ENCODE measurements around the gene MYCBPAP. TPM values are rescaled to one million over a fixed set of nuclear protein-coding genes. Genes with fewer than 3 reads are reported as not detected.

MYCBPAP gene
- total and polyA plus RNA-seq, 4 donors: 0.73 to 6.4 (median 2.8) TPM

- H3K27me3 ChIP-seq (ENCODE audit: control insufficient read depth in 3 of 3, insufficient read depth in 3 of 3, low read length in 2 of 3): peaks cover 0 to 16% (median 6%) of the 10 kb centered on the region in 3 donors
- no peak overlapping the region for H3K4me3 ChIP-seq
- ATAC-seq (ENCODE audit: insufficient read depth, low FRiP score) (no peak), DNase-seq (peak in 1 of 3 donors; percentile 36)
- TF ChIP-seq CTCF (IDR thresholded peaks at IDR 0.05; ENCODE audit: control extremely low read depth, extremely low read depth): no peak
- H3K27ac ChIP-seq (ENCODE audit: low read depth in 1 of 2, low read length in 1 of 2): no peak overlapping the region
- 45 to 54% methylated on average over 2 of the region's 2 CpGs for WGBS, 2 donors
- H3K4me1 ChIP-seq (ENCODE audit: control insufficient read depth in 5 of 5, insufficient read depth in 5 of 5, low read length in 5 of 5): peaks cover 0 to 48% (median 16%) of the 10 kb centered on the region in 5 donors
- no peak overlapping the region for H3K9ac ChIP-seq (ENCODE audit: insufficient read depth in 1 of 2, low read length in 2 of 2)
- H3K9me3 ChIP-seq (ENCODE audit: control insufficient read depth in 4 of 4, insufficient read depth in 3 of 4, low read length in 3 of 4): peaks cover 0 to 2% (median 0%) of the 10 kb centered on the region in 4 donors
- peaks cover 0 to 12% (median 0%) of the 10 kb centered on the region in 4 donors for H3K36me3 ChIP-seq (ENCODE audit: control insufficient read depth in 4 of 4, insufficient read depth in 4 of 4, low read length in 4 of 4)
Measured at GRCh38 chr17:50566886-50567285, 58.6 kb downstream of the MYCBPAP start.

GRCh38 chr17:50568659-50569058 lies 60.4 kb downstream of the MYCBPAP start:
- ATAC-seq (ENCODE audit: insufficient read depth, low FRiP score) (no peak), DNase-seq (no peak)
- TF ChIP-seq CTCF (IDR thresholded peaks at IDR 0.05; ENCODE audit: control extremely low read depth, extremely low read depth): no peak
- no peak overlapping the region for H3K4me3 ChIP-seq
- H3K9ac ChIP-seq (ENCODE audit: insufficient read depth in 1 of 2, low read length in 2 of 2): no peak overlapping the region
- peaks cover 0 to 2% (median 0%) of the 10 kb centered on the region in 4 donors for H3K9me3 ChIP-seq (ENCODE audit: control insufficient read depth in 4 of 4, insufficient read depth in 3 of 4, low read length in 3 of 4)
- H3K36me3 ChIP-seq (ENCODE audit: control insufficient read depth in 4 of 4, insufficient read depth in 4 of 4, low read length in 4 of 4): peaks cover 0 to 12% (median 4%) of the 10 kb centered on the region in 4 donors
- WGBS, 2 donors: 88 to 97% methylated on average over 11 to 12 of the region's 12 CpGs
- no peak overlapping the region for H3K27ac ChIP-seq (ENCODE audit: low read depth in 1 of 2, low read length in 1 of 2)
- H3K4me1 ChIP-seq (ENCODE audit: control insufficient read depth in 5 of 5, insufficient read depth in 5 of 5, low read length in 5 of 5): peaks cover 0 to 33% (median 11%) of the 10 kb centered on the region in 5 donors
- H3K27me3 ChIP-seq (ENCODE audit: control insufficient read depth in 3 of 3, insufficient read depth in 3 of 3, low read length in 2 of 3): peaks cover 0 to 6% (median 0%) of the 10 kb centered on the region in 3 donors

- DNase-seq (no peak), ATAC-seq (ENCODE audit: insufficient read depth, low FRiP score) (no peak)
- no peak for TF ChIP-seq CTCF (IDR thresholded peaks at IDR 0.05; ENCODE audit: control extremely low read depth, extremely low read depth)
Measured at GRCh38 chr17:50569592-50569991, 61.4 kb downstream of the MYCBPAP start.

GRCh38 chr17:50570032-50570431 lies 61.8 kb downstream of the MYCBPAP start:
- Histone ChIP-seq H3K27me3 (ENCODE audit: control insufficient read depth in 3 of 3, insufficient read depth in 3 of 3, low read length in 2 of 3) (no peaks in the 10 kb centered on the region), H3K36me3 (ENCODE audit: control insufficient read depth in 4 of 4, insufficient read depth in 4 of 4, low read length in 4 of 4) (peaks cover 0 to 18% (median 5%) of the 10 kb centered on the region in 4 donors)

More at GRCh38 chr17:50569592-50569991, 61.4 kb downstream of the MYCBPAP start:
- Histone ChIP-seq H3K9me3 (ENCODE audit: control insufficient read depth in 4 of 4, insufficient read depth in 3 of 4, low read length in 3 of 4) (peaks cover 0 to 2% (median 0%) of the 10 kb centered on the region in 4 donors), H3K27ac (ENCODE audit: low read depth in 1 of 2, low read length in 1 of 2) (no peak overlapping the region), H3K9ac (ENCODE audit: insufficient read depth in 1 of 2, low read length in 2 of 2) (no peak overlapping the region), H3K4me1 (ENCODE audit: control insufficient read depth in 5 of 5, insufficient read depth in 5 of 5, low read length in 5 of 5) (peaks cover 0 to 26% (median 11%) of the 10 kb centered on the region in 5 donors), H3K36me3 (ENCODE audit: control insufficient read depth in 4 of 4, insufficient read depth in 4 of 4, low read length in 4 of 4) (peaks cover 0 to 14% (median 5%) of the 10 kb centered on the region in 4 donors), H3K4me3 (no peak overlapping the region), H3K27me3 (ENCODE audit: control insufficient read depth in 3 of 3, insufficient read depth in 3 of 3, low read length in 2 of 3) (peaks cover 0 to 4% (median 0%) of the 10 kb centered on the region in 3 donors)
- WGBS, 2 donors: 88 to 92% methylated on average over 7 of the region's 7 CpGs

More at GRCh38 chr17:50570032-50570431, 61.8 kb downstream of the MYCBPAP start:
- WGBS, 2 donors: 93 to 97% methylated on average over 8 of the region's 8 CpGs
- ATAC-seq (ENCODE audit: insufficient read depth, low FRiP score) (no peak), DNase-seq (no peak)
- H3K4me1 ChIP-seq (ENCODE audit: control insufficient read depth in 5 of 5, insufficient read depth in 5 of 5, low read length in 5 of 5): peaks cover 0 to 24% (median 8%) of the 10 kb centered on the region in 5 donors
- no peak overlapping the region for H3K9ac ChIP-seq (ENCODE audit: insufficient read depth in 1 of 2, low read length in 2 of 2)
- H3K4me3 ChIP-seq: no peak overlapping the region
- H3K9me3 ChIP-seq (ENCODE audit: control insufficient read depth in 4 of 4, insufficient read depth in 3 of 4, low read length in 3 of 4): peaks cover 0 to 2% (median 0%) of the 10 kb centered on the region in 4 donors
- no peak overlapping the region for H3K27ac ChIP-seq (ENCODE audit: low read depth in 1 of 2, low read length in 1 of 2)
- TF ChIP-seq CTCF (IDR thresholded peaks at IDR 0.05; ENCODE audit: control extremely low read depth, extremely low read depth): no peak
